Measurements from ENCODE around the gene SPI1.
A peak's percentile ranks its signal among the peaks of the same experiment; 100 is the strongest.

The SPI1 gene

DNA sequence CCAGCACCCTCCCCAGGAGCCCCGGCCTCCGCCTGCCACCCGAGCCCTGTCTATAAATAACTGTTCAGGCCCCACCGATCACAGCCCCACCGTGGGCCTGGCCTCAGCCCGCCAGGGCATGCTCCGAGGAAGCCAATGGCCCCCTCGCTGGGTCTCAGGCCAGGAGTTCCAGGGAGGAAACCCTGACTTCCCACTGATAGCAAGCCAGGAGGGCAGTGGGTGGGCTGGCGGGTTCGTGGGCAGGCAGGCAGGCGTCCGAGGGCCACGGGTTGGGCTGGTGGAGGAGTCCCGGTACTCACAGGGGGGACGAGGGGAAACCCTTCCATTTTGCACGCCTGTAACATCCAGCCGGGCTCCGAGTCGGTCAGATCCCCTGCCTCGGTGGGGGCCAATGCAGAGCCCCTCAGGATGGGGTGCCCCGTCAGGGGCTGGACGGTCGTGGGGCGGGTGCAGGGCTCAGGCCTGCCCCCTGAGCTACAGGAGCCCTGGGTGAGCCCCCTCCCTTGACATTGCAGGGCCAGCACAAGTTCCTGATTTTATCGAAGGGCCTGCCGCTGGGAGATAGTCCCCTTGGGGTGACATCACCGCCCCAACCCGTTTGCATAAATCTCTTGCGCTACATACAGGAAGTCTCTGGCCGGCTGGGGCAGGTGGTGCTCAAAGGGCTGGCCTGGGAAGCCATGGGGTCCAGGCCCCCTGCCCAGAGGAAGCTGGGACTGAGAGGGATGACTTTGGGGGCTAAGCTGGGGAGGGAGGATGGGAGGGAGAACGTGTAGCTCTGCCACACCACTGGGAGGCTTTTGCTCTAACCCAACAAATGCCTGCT is at the start of gene SPI1:
SPI1 (minus strand) TSS at position 538 of the 826 bp plus-strand sequence; CDS start at position 344, 194 bp downstream.
- no peaks in the 10 kb centered on the region for H3K27me3 Mint-ChIP-seq
- H3K4me3 Mint-ChIP-seq = peak within 1 kb of the TSS; percentile 14
- H3K36me3 Mint-ChIP-seq (ENCODE audit: insufficient read depth) = no peaks in the 10 kb centered on the region
- H3K9me3 Mint-ChIP-seq = no peaks in the 10 kb centered on the region
- ATAC-seq (replicated peaks; ENCODE audit: extremely low read depth, poor library complexity, severe bottlenecking) = no peak
- H3K4me1 Mint-ChIP-seq = peaks cover 5% of the 10 kb centered on the region
- no peak for DNase-seq (ENCODE audit: low spot score in 2 of 2)
- peak within 1 kb of the TSS; percentile 26 for H3K27ac Mint-ChIP-seq (ENCODE audit: low read depth)

DNA sequence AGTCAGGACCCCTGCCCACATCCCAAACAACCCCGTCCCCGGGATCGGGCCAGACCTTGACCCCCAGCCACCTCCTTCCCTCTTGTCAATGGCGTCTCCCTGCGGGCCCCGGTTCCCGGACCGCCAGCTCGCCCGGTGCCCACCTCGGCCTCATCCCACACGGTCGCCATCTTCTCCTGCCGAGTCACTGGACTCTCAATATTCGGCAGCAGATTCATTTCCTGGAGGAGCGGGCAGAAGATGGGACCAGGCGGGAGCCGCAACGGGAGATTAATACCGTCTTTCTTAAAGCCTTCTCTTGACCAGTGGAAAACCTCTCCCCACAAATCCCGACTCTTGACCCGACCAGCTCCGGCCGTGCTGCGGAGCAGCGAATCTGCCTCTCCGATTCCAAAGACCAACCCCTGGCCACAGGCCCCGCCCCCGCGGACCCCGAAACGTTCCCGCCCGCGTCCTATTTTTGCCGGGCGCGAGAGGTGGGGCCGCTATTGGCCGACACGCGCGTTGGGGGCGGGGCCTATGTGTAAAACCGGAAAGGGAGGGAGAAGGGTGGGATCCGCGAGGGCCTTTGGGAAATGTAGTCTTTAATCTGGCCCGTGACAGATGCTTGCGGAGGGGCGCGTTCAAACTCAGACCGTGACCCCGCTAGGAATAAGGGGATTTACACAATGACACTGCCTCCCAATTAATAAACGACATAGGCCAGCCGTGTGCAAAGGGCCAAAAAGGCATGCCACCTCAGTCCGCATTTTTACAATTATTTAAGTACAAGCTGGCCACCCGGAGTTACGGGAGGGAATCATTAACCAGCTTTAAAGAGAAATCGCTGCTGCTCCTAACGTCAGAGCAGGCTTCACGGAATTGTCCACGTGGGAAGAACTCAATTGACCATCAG is 48.0 kb upstream of the SPI1 start, which contains the start of gene PSMC3:
PSMC3 (minus strand) TSS at position 378 of the 895 bp plus-strand sequence; CDS start at position 218, 160 bp downstream.
- peak; percentile 96 for ATAC-seq (replicated peaks; ENCODE audit: extremely low read depth, poor library complexity, severe bottlenecking)

DNA sequence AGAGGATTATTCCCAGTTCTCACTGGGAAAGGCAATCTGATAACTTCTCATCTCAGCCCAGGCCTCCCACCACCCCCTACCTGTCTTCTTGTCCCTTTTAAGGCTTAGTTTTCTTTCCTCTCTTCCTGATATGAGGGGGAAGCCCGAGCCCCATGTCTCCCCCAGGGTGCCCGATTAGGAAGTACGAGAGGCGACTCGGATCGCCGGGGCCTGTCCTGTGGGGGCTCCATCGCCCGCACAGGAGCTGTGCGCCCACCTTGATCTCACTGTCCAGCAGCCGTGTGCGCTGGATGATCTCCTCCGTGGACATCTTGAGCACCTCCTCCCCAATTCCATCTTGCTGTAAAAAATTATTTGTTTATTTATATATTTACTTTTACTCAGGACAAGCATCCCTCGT is 47.3 kb upstream of the SPI1 start:
- Mint-ChIP-seq H3K36me3 (ENCODE audit: insufficient read depth) (peaks cover 25% of the 10 kb centered on the region), H3K9me3 (no peaks in the 10 kb centered on the region), H3K27ac (ENCODE audit: low read depth) (peak overlapping the region; percentile 99), H3K4me3 (peak overlapping the region; percentile 100), H3K27me3 (no peaks in the 10 kb centered on the region), H3K4me1 (peaks cover 22% of the 10 kb centered on the region)
- DNase-seq (ENCODE audit: low spot score in 2 of 2) (no peak), ATAC-seq (replicated peaks; ENCODE audit: extremely low read depth, poor library complexity, severe bottlenecking) (no peak)

More for the DNA sequence above, 48.0 kb upstream of the SPI1 start, which contains the start of gene PSMC3:
- Mint-ChIP-seq H3K9me3 (no peaks in the 10 kb centered on the region), H3K36me3 (ENCODE audit: insufficient read depth) (peaks cover 23% of the 10 kb centered on the region), H3K4me3 (peak within 1 kb of the TSS; percentile 100), H3K27me3 (no peaks in the 10 kb centered on the region), H3K4me1 (peaks cover 22% of the 10 kb centered on the region), H3K27ac (ENCODE audit: low read depth) (peak within 1 kb of the TSS; percentile 99)
- peak; percentile 93 to 96 for DNase-seq (ENCODE audit: low spot score in 2 of 2)

DNA sequence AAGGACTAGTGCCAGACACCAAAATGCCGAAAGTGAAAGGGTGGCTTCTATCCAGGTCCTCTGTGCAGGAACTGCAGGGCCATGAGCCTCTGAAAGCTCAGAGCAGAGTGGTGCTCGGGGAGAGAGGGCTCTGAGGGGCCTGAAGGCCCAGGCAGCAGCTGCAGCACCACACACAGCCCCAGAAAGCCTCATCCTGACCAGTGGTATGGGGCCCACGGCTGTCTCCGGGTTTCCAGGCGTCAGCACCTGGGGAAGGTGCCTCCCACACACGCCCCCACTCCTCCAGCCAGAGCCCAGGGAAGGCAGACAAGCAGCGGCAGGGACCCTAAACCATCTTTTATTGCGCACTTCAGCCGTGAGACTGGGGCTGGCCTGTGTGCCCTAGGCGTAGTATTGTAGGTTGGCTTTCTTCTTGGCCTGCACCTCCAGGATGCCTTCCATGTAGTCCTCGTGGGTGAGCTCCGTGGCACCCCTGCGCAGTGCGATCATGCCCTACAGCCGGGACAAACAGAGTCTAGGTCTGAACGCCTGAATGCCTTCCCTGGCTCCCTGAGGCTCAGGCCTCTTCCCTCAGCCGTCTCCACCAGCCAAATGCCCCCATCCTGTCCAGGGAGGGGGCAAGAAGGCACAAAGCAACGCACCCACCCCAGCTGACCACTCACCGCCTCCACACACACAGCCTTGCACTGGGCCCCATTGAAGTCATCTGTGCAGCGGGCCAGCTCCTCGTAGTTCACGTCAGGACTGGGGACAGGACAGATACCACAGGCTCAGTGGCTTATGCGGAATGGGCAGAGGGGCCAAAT is 40.3 kb upstream of the SPI1 start:
- H3K36me3 Mint-ChIP-seq (ENCODE audit: insufficient read depth) = peaks cover 43% of the 10 kb centered on the region
- H3K9me3 Mint-ChIP-seq = no peaks in the 10 kb centered on the region
- no peak overlapping the region for H3K4me3 Mint-ChIP-seq
- no peaks in the 10 kb centered on the region for H3K27me3 Mint-ChIP-seq
- DNase-seq (ENCODE audit: low spot score in 2 of 2) (no peak), ATAC-seq (replicated peaks; ENCODE audit: extremely low read depth, poor library complexity, severe bottlenecking) (no peak)
- H3K27ac Mint-ChIP-seq (ENCODE audit: low read depth) = peak overlapping the region; percentile 80
- H3K4me1 Mint-ChIP-seq = peaks cover 11% of the 10 kb centered on the region

DNA sequence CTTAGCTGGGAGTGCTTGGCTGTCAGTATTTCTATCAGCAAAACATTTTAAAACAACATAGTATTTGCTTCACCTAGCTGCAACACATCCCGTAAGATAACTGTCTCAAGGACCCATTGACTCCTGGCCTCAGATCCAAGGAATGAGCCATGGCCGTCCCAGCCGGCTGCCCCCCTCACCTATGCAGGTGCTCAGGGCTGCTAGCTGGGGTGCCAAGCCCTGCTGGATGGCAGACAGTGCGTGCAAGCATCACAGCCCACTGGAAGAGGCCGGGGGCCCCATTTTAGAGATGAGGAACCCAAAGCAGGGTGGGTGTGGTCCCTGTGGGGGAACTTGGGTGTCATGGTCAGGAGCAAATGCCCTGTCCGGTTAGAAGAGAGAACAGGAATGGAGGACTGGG is 39.4 kb upstream of the SPI1 start:
- DNase-seq (ENCODE audit: low spot score in 2 of 2) (no peak), ATAC-seq (replicated peaks; ENCODE audit: extremely low read depth, poor library complexity, severe bottlenecking) (no peak)
- Mint-ChIP-seq H3K36me3 (ENCODE audit: insufficient read depth) (peaks cover 39% of the 10 kb centered on the region), H3K4me3 (no peak overlapping the region), H3K27me3 (no peaks in the 10 kb centered on the region), H3K9me3 (no peaks in the 10 kb centered on the region), H3K4me1 (peaks cover 14% of the 10 kb centered on the region), H3K27ac (ENCODE audit: low read depth) (peak overlapping the region; percentile 80)

DNA sequence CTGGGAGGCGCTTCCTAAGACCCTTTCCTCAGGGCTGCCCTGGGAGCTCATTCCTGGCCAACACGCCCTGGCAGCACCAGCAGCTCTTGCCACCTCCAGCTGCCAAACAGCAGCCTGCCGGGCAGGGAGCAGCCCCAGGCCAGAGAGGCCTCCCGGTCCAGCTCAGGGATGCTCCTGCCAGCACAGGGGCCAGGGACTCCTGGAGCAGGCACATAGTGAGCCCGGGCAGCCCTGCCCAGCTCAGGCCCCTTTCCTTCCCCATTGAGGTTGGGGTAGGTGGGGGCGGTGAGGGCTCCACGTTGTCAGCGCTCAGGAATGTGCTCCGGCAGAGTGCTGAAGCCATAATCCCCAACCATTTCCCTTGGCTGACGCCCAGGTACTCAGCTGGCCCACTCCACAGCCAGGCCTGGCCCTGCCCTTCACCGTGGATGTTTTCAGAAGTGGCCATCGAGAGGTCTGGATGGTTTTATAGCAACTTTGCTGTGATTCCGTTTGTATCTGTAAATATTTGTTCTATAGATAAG is 37.7 kb upstream of the SPI1 start:
- ATAC-seq (replicated peaks; ENCODE audit: extremely low read depth, poor library complexity, severe bottlenecking) (no peak), DNase-seq (ENCODE audit: low spot score in 2 of 2) (no peak)
- Mint-ChIP-seq H3K4me1 (peaks cover 20% of the 10 kb centered on the region), H3K9me3 (no peaks in the 10 kb centered on the region), H3K36me3 (ENCODE audit: insufficient read depth) (peaks cover 33% of the 10 kb centered on the region), H3K27me3 (no peaks in the 10 kb centered on the region), H3K4me3 (no peak overlapping the region), H3K27ac (ENCODE audit: low read depth) (no peak overlapping the region)

DNA sequence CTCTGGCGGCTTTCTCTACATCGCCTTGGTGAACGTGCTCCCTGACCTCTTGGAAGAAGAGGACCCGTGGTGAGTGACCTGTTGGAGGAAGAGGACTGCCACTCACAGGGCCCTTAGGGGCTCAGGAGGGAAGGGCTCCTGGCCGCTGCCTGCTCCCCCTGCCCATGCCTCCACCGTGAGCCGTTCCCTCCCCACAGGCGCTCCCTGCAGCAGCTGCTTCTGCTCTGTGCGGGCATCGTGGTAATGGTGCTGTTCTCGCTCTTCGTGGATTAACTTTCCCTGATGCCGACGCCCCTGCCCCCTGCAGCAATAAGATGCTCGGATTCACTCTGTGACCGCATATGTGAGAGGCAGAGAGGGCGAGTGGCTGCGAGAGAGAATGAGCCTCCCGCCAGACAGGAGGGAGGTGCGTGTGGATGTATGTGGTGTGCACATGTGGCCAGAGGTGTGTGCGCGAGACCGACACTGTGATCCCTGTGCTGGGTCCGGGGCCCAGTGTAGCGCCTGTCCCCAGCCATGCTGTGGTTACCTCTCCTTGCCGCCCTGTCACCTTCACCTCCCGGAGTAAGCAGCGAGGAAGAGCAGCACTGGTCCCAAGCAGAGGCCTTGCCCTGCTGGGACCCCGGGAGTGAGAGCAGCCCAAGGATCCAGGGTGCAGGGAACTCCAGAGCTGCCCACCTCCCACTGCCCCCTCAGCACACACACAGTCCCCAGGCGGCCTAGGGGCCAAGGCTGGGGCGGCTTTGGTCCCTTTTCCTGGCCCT is 36.9 kb upstream of the SPI1 start:
- H3K27ac Mint-ChIP-seq (ENCODE audit: low read depth) = peak overlapping the region; percentile 41
- DNase-seq (ENCODE audit: low spot score in 2 of 2) = no peak
- no peaks in the 10 kb centered on the region for H3K27me3 Mint-ChIP-seq
- no peak for ATAC-seq (replicated peaks; ENCODE audit: extremely low read depth, poor library complexity, severe bottlenecking)
- no peak overlapping the region for H3K4me3 Mint-ChIP-seq
- peaks cover 20% of the 10 kb centered on the region for H3K4me1 Mint-ChIP-seq
- H3K36me3 Mint-ChIP-seq (ENCODE audit: insufficient read depth) = peaks cover 28% of the 10 kb centered on the region
- H3K9me3 Mint-ChIP-seq = no peaks in the 10 kb centered on the region

DNA sequence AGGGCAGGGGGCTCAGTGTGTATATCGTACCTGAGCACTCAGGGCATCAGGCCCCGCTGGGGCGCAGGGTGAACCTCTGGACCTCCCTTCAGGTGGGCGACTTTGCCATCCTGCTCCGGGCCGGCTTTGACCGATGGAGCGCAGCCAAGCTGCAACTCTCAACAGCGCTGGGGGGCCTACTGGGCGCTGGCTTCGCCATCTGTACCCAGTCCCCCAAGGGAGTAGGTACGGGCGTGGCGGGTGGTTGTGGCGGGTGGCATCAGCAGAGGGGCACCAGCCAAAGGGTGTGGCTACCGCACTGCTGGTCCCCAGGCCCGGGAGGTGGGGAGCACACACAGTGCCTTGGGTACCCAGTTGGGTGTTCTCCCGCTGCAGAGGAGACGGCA is 36.3 kb upstream of the SPI1 start:
- H3K4me3 Mint-ChIP-seq = no peak overlapping the region
- H3K4me1 Mint-ChIP-seq = peaks cover 21% of the 10 kb centered on the region
- no peaks in the 10 kb centered on the region for H3K9me3 Mint-ChIP-seq
- H3K27ac Mint-ChIP-seq (ENCODE audit: low read depth) = peak overlapping the region; percentile 41
- H3K36me3 Mint-ChIP-seq (ENCODE audit: insufficient read depth) = peaks cover 23% of the 10 kb centered on the region
- DNase-seq (ENCODE audit: low spot score in 2 of 2) (no peak), ATAC-seq (replicated peaks; ENCODE audit: extremely low read depth, poor library complexity, severe bottlenecking) (no peak)
- H3K27me3 Mint-ChIP-seq = no peaks in the 10 kb centered on the region

DNA sequence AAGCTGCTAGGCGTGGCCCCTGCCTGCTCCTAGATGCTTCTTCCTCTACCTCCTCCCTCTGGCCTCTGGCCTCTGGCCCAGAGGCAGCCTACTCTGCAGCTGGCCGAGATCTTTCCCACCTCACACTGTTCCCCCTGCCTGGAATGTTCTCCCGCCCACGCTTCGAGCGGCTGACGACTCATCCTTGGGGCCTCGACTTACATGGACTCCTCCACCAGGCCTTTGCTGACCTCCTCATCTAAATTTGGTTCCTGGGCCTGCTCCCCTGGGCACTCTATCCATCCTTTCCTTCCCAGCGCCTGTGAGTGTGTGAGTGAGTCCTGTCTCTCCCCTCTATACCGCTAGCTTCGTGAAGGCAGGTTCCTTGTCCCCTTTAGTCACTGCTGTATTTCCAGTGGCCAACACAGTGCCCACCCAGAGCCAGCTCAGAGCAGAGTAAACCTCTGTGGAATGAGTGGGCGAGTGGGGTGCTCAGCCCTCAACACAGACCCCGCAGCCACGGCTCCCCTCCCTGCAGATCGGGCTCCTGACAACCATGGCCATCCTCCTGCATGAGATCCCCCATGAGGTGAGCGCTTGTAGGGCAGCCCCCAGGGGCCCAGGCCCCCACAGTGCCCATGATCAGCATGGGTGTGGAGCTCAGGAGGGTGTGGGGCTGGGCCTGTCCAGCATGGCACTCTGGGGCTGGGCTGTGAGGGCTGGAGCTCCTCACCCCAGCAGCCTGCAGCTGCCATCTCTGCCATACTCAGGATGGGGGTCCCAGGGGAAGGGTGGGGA is 35.7 kb upstream of the SPI1 start:
- Mint-ChIP-seq H3K4me3 (no peak overlapping the region), H3K4me1 (peaks cover 27% of the 10 kb centered on the region), H3K36me3 (ENCODE audit: insufficient read depth) (peaks cover 24% of the 10 kb centered on the region), H3K27me3 (no peaks in the 10 kb centered on the region), H3K27ac (ENCODE audit: low read depth) (peak overlapping the region; percentile 76), H3K9me3 (no peaks in the 10 kb centered on the region)
- ATAC-seq (replicated peaks; ENCODE audit: extremely low read depth, poor library complexity, severe bottlenecking) = no peak
- no peak for DNase-seq (ENCODE audit: low spot score in 2 of 2)

DNA sequence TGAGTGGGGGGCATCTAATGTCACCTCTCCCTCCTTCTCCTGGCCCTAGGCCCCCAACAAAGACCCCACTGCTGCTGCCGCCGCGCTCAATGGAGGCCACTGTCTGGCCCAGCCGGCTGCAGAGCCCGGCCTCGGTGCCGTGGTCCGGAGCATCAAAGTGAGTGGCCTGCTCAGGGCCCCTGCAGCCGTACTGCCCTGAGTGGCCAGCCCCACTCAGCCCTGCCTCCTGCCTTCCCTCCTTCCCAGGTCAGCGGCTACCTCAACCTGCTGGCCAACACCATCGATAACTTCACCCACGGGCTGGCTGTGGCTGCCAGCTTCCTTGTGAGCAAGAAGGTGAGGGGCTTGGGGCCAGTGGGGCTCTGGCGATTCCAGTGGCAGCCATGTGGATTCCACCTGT is 35.0 kb upstream of the SPI1 start:
- Mint-ChIP-seq H3K4me1 (peaks cover 33% of the 10 kb centered on the region), H3K4me3 (no peak overlapping the region), H3K27me3 (no peaks in the 10 kb centered on the region), H3K27ac (ENCODE audit: low read depth) (peak overlapping the region; percentile 76), H3K9me3 (no peaks in the 10 kb centered on the region), H3K36me3 (ENCODE audit: insufficient read depth) (peaks cover 22% of the 10 kb centered on the region)
- no peak for ATAC-seq (replicated peaks; ENCODE audit: extremely low read depth, poor library complexity, severe bottlenecking)
- DNase-seq (ENCODE audit: low spot score in 2 of 2) = no peak
